HepG2 (cell line): ENCODE measurements around the gene ELN. TPM values are rescaled to one million over a fixed set of nuclear protein-coding genes. Genes with fewer than 3 reads are reported as not detected.

Experiments used
- ATAC-seq: fragments of 200-7000 bp; cut with Tn5 transposase; 3 replicates; pipeline ENCODE4 v1.9.1; 2020; ENCODE audit warnings: mild to moderate bottlenecking, moderate library complexity
- BruUV-seq: library from RNA; stranded (reverse); fragments of 400-500 nt; replicated peaks from 2 replicates; lab custom pipeline; 2021; lab: Mats Ljungman, UMichigan
- CTCF ChIA-PET: fragments of 300-600 bp; formaldehyde crosslinking; extraction: SDS; loops from one replicate; lab custom pipeline; 2021; ENCODE audit warnings: low total read pairs, inconsistent platforms, low intra/inter-chr PET ratio; lab: Yijun Ruan, JAX
- POLR2A ChIA-PET: fragments of 350-600 bp; sonication (Branson Sonifier 250); formaldehyde crosslinking; loops from one replicate; lab custom pipeline; 2020; ENCODE audit warnings: antibody characterized with exemption, inconsistent platforms; lab: Yijun Ruan, JAX
- DNase-seq: peaks from one replicate; pipeline ENCODE4 v3.0.0-alpha.2; 2015; ENCODE audit warnings: low spot score
- FAIRE-seq: peaks from 3 replicates; lab custom pipeline; 2011; peaks lifted over from hg19 to GRCh38; lab: Jason Lieb, UNC
- H2AFZ ChIP-seq: one replicate; pipeline ENCODE4 v1.6.1; 2011; ENCODE audit warnings: low read length, inconsistent platforms
- H3K27ac ChIP-seq: fragments of 300-600 bp; 3 replicates; pipeline ENCODE4 v1.8.0; 2011; ENCODE audit warnings: mixed run types, mild to moderate bottlenecking, mixed read lengths, low read length, inconsistent platforms; ENCODE audit not compliant: insufficient read depth; ENCODE audit errors: extremely low read length
- H3K27me3 ChIP-seq, 2 experiments: fragments of 200-600 bp in 1 of 2; 2 replicates in 1 of 2; 3 replicates in 1 of 2; pipeline versions ENCODE4 v1.6.0 to v1.8.0; 2011; ENCODE audit warnings: low read length in 2 of 2, mild to moderate bottlenecking in 2 of 2, moderate library complexity in 2 of 2, inconsistent platforms in 1 of 2; ENCODE audit not compliant: insufficient read depth in 2 of 2, control insufficient read depth in 1 of 2
- H3K36me3 ChIP-seq, 2 experiments: fragments of 200-600 bp in 1 of 2; replicated peaks in 1 of 2; 2 replicates in 1 of 2; 3 replicates in 1 of 2; pipeline versions ENCODE4 v1.5.1 to v1.8.0; 2011; ENCODE audit warnings: low read length in 2 of 2, inconsistent platforms in 1 of 2; ENCODE audit not compliant: insufficient read depth in 2 of 2, control insufficient read depth in 1 of 2
- H3K4me1 ChIP-seq: 2 replicates; pipeline ENCODE4 v1.5.1; 2012; ENCODE audit warnings: low read length, inconsistent platforms; ENCODE audit not compliant: insufficient read depth
- H3K4me2 ChIP-seq: 2 replicates; pipeline ENCODE4 v1.6.0; 2011; ENCODE audit warnings: low read depth, low read length, inconsistent platforms
- H3K4me3 ChIP-seq, 3 experiments: fragments of 200-600 bp in 1 of 3; sonication (generic), shearing (Covaris generic) in 1 of 3; replicated peaks in 1 of 3; 2 replicates each; pipeline ENCODE4 v1.5.1; 2011 to 2016; ENCODE audit warnings: low read length in 3 of 3, inconsistent platforms in 2 of 3, low read depth in 2 of 3, mild to moderate bottlenecking in 2 of 3, control low read depth in 1 of 3, mixed read lengths in 1 of 3; ENCODE audit not compliant: insufficient read depth in 1 of 3
- H3K79me2 ChIP-seq: one replicate; pipeline ENCODE4 v1.6.1; 2011; ENCODE audit warnings: low read length, inconsistent platforms; ENCODE audit not compliant: insufficient read depth
- H3K9ac ChIP-seq: 2 replicates; pipeline ENCODE4 v1.6.0; 2011; ENCODE audit warnings: mild to moderate bottlenecking, low read depth, low read length, inconsistent platforms; ENCODE audit not compliant: insufficient read depth
- H3K9me3 ChIP-seq: 2 replicates; pipeline ENCODE4 v1.5.1; 2012; ENCODE audit warnings: mild to moderate bottlenecking, low read length
- H4K20me1 ChIP-seq: 2 replicates; pipeline ENCODE4 v1.6.0; 2011; ENCODE audit warnings: inconsistent platforms, mild to moderate bottlenecking, low read length, moderate library complexity; ENCODE audit not compliant: insufficient read depth
- FOXP1 ChIP-seq, 2 experiments: fragments of 450-650 bp in 1 of 2; IDR thresholded peaks; 2 replicates each; pipeline ENCODE4 v1.6.1; 2017 to 2018; ENCODE audit warnings: antibody characterized with exemption in 1 of 2
- HDAC2 ChIP-seq: sonication (generic); formaldehyde crosslinking; IDR thresholded peaks from 2 replicates; pipeline ENCODE4 v1.4.0; 2020; ENCODE audit warnings: missing genetic modification reagents
- MXD1 ChIP-seq: sonication (generic); formaldehyde crosslinking; IDR thresholded peaks from 2 replicates; pipeline ENCODE4 v1.4.0; 2020; ENCODE audit warnings: mild to moderate bottlenecking, missing genetic modification reagents
- NAIF1 ChIP-seq: sonication (generic); formaldehyde crosslinking; IDR thresholded peaks from 2 replicates; pipeline ENCODE4 v1.5.0; 2020; ENCODE audit warnings: mild to moderate bottlenecking, missing genetic modification reagents, borderline replicate concordance
- RBAK ChIP-seq: sonication (generic); formaldehyde crosslinking; IDR thresholded peaks from 2 replicates; pipeline ENCODE4 v1.5.1; 2020; ENCODE audit warnings: mild to moderate bottlenecking, missing genetic modification reagents
- SNAPC4 ChIP-seq: sonication (generic); formaldehyde crosslinking; IDR thresholded peaks from 2 replicates; pipeline ENCODE4 v1.4.0; 2020; ENCODE audit warnings: mild to moderate bottlenecking, missing genetic modification reagents
- ZFAT ChIP-seq: sonication (generic); formaldehyde crosslinking; conservative IDR thresholded peaks from 2 replicates; pipeline ENCODE4 v1.8.1; 2023; ENCODE audit warnings: missing genetic modification reagents, inconsistent platforms
- ZNF276 ChIP-seq: sonication (generic); formaldehyde crosslinking; IDR thresholded peaks from 2 replicates; pipeline ENCODE4 v1.4.0; 2020; ENCODE audit warnings: mild to moderate bottlenecking, low read depth, missing genetic modification reagents
- ZSCAN29 ChIP-seq: sonication (generic); formaldehyde crosslinking; conservative IDR thresholded peaks from 2 replicates; pipeline ENCODE4 v1.4.0; 2020; ENCODE audit warnings: mild to moderate bottlenecking, missing genetic modification reagents
- WGBS: methylation state at CpG from one replicate; pipeline ENCODE4 v1.1.6; 2017; ENCODE audit warnings: low lambda C conversion rate; 5-methylcytosine and 5-hydroxymethylcytosine counted together
- in situ Hi-C: cut with HindIII; loops from 2 replicates; pipeline ENCODE4 v1.10.0; 2017; ENCODE audit warnings: low pct_unique_long_range_greater_than_20kb; ENCODE audit not compliant: extremely low pct_ligation_motif_present
- intact Hi-C: fragments of 100-400 bp; cut with micrococcal nuclease; formaldehyde crosslinking; loops from one replicate; pipeline ENCODE4 v1.10.0; 2022; ENCODE audit not compliant: unreplicated experiment
- polyA plus RNA-seq, 8 experiments: library from polyadenylated mRNA; depleted of rRNA in 3 of 8; stranded (reverse) in 7 of 8; unstranded in 1 of 8; fragments of >200 nt; fragmentation: Illumina TruSeq in 4 of 8; extraction: Trizol in 4 of 8; gene quantifications; 2 replicates each; pipeline versions ENCODE4 v1.2.1 to v1.2.3, GENCODE V29; 2011 to 2016; ENCODE audit warnings: low read depth in 4 of 8, missing spikeins in 1 of 8, mixed read lengths in 1 of 8; ENCODE audit not compliant: insufficient read depth in 1 of 8
- total RNA-seq, 5 experiments: library from RNA; depleted of rRNA; stranded (reverse); fragments of >200 nt; fragmentation: Illumina TruSeq; extraction: Trizol; gene quantifications; 2 replicates each; pipeline ENCODE4 v1.2.3, GENCODE V29; 2016; ENCODE audit warnings: low read depth in 1 of 5

The ELN gene
- total and polyA plus RNA-seq, 2 of the 13 experiments (the other 11 are each of a cell fraction or from before 2014, with no cell fraction given) = 0.15 to 0.37 TPM

GRCh38 chr7:74049997-74050798 lies 22.2 kb downstream of the ELN start:
- intact Hi-C loops = no loop called here
- no peak overlapping the region for H3K9ac ChIP-seq
- no peak overlapping the region for H2AFZ ChIP-seq
- H3K4me2 ChIP-seq = no peak overlapping the region
- H3K27ac ChIP-seq = no peak overlapping the region
- POLR2A ChIA-PET = no interaction called here
- no peaks in the 10 kb centered on the region for H4K20me1 ChIP-seq
- no TSS peak for BruUV-seq
- in situ Hi-C loops = no loop called here
- H3K4me3 ChIP-seq = no peak overlapping the region
- H3K36me3 ChIP-seq = no peaks in the 10 kb centered on the region
- 34% methylated on average over 3 of the region's 3 CpGs for WGBS
- CTCF ChIA-PET = no interaction called here
- no peaks in the 10 kb centered on the region for H3K79me2 ChIP-seq
- H3K4me1 ChIP-seq = peaks cover 8% of the 10 kb centered on the region; the same call in 1 of the 2 replicates
- TF ChIP-seq FOXP1 (IDR thresholded peaks at IDR 0.05) (0 out of 2 replicates have a peak, but pooled peaks have one; percentile 3), FOXP1 (CRISPR knock-in tag; IDR thresholded peaks at IDR 0.05) (no peak), ZSCAN29 (CRISPR knock-in tag) (no peak)
- DNase-seq (no peak), FAIRE-seq (no peak), ATAC-seq (no peak)
- no peaks in the 10 kb centered on the region for H3K9me3 ChIP-seq
- H3K27me3 ChIP-seq = peaks cover 0 to 3% of the 10 kb centered on the region in 2 experiments; a peak in 2 of 5 replicates

GRCh38 chr7:74051193-74051592 lies 23.2 kb downstream of the ELN start:
- BruUV-seq = no TSS peak
- no peak for DNase-seq
- Histone ChIP-seq H3K27me3 (peaks cover 0 to under 1% of the 10 kb centered on the region in 2 experiments; a peak in 2 of 5 replicates), H3K36me3 (no peaks in the 10 kb centered on the region), H3K79me2 (no peaks in the 10 kb centered on the region), H3K4me1 (peaks cover 8% of the 10 kb centered on the region; the same call in 1 of the 2 replicates), H3K4me3 (no peak overlapping the region), H4K20me1 (no peaks in the 10 kb centered on the region), H3K4me2 (no peak overlapping the region), H3K9me3 (no peaks in the 10 kb centered on the region), H3K9ac (no peak overlapping the region), H2AFZ (no peak overlapping the region), H3K27ac (no peak overlapping the region)
- ChIA-PET POLR2A (no interaction called here), CTCF (interaction anchor here (1.1 kb wide), 1 partner anchor 152 kb away, joined by 4 read pairs; no protein-coding TSS in a partner anchor)
- intact Hi-C loops (no loop called here), in situ Hi-C loops (no loop called here)
- no peak for FAIRE-seq
- 38% methylated on average over 10 of the region's 10 CpGs for WGBS
- no peak for ATAC-seq
- TF ChIP-seq HDAC2 (CRISPR knock-in tag) (no peak), ZFAT (CRISPR knock-in tag) (no peak), RBAK (no peak), MXD1 (CRISPR knock-in tag) (no peak), NAIF1 (CRISPR knock-in tag) (no peak), SNAPC4 (no peak), ZNF276 (no peak)
